NCI-H1048 (cell line): ENCODE results near the gene RSPRY1.
A peak's percentile ranks its signal among the peaks of the same experiment; 100 is the strongest.

ENCODE experiments used
- DNase-seq: peaks from one replicate; lab custom pipeline; 2025; lab: John Stamatoyannopoulos, UW

The RSPRY1 gene

DNA sequence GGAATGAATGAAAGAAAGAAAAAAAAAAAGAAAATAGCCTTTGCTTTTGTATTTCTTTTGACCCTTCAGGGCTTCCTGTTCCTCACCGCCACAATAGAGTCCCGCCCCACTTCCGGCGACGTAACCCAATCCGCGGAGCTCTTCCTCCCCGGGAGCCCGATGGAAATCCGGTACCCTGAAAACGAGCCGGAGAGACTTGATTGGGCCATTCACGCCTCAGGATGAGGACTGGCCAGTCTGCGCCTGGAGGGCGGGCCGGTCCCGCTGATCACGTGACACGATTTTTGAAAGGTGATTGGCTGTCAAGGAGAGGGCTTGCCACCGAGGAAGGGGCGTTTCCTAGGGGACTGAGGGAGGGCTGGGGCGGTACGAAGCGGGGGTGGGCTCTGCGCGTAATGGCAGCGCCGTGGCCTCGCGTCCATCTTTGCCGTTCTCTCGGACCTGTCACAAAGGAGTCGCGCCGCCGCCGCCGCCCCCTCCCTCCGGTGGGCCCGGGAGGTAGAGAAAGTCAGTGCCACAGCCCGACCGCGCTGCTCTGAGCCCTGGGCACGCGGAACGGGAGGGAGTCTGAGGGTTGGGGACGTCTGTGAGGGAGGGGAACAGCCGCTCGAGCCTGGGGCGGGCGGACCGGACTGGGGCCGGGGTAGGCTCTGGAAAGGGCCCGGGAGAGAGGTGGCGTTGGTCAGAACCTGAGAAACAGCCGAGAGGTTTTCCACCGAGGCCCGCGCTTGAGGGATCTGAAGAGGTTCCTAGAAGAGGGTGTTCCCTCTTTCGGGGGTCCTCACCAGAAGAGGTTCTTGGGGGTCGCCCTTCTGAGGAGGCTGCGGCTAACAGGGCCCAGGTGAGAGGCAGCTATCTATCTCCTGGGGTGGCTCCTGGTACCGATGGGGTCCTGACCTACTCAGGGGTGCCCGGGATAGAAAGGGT is at the start of gene RSPRY1, which contains the start of gene PSME3IP1:
RSPRY1 (plus strand) TSS at position 385 of the 927 bp plus-strand sequence. CDS start 18,330 bp downstream, outside the sequence.
PSME3IP1 (minus strand) TSS at position 95 of the 927 bp plus-strand sequence. CDS start 12,185 bp downstream, outside the sequence.
- peak; percentile 88 for DNase-seq

DNA sequence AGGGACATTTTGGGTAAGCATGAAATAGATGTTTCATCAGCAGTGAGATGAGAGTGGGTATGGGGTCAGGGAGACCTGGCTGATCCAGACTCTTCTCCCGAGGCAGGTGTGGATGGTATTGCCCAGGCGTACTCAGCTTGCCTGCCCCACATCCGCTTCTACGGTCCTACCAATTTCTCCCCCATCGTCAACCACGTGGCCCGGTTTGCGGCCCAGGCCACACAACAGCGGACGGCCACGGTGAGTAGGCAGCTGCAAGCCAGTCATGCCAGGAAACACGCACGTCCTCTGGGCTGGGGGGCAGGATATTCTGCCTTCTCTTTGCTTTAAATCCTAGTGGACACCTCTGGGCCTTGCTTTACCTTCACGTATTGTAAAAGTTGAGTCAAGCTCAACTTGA is 49.1 kb upstream of the RSPRY1 start:
- DNase-seq = no peak

DNA sequence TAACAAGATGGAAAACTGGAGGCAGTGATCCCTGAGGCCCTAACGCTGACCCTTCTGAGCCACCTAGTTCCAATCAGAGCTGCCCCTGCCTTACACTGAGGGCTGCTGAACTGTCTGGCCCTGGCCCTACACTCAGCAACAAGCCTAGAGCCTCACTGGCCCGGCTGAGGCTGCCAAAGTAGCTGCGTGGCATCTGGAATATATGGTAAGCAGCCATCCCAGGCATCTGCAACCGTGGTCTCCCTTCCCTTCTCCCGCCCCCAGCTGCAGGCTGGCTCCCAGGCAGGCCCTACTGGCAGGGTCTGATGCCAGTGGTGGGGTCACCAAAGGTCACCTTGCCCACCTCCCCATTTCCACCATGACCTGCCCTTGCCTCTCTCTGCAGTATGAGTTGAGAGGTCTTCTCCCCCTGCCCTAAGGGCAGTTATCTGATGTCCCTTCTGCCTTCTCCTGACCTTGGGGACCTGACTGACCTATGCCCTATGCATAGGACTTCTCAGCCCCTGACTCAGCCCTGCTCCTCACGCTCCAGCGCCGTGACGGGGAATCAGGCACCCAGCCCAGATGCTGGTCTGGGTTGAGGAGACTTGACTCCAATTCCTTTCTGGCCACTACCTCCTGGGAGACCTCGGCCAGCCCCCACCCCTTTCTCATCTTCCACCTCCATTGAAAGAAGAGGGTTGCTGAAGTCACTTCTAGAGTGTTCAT is 48.4 kb upstream of the RSPRY1 start:
- DNase-seq = no peak

DNA sequence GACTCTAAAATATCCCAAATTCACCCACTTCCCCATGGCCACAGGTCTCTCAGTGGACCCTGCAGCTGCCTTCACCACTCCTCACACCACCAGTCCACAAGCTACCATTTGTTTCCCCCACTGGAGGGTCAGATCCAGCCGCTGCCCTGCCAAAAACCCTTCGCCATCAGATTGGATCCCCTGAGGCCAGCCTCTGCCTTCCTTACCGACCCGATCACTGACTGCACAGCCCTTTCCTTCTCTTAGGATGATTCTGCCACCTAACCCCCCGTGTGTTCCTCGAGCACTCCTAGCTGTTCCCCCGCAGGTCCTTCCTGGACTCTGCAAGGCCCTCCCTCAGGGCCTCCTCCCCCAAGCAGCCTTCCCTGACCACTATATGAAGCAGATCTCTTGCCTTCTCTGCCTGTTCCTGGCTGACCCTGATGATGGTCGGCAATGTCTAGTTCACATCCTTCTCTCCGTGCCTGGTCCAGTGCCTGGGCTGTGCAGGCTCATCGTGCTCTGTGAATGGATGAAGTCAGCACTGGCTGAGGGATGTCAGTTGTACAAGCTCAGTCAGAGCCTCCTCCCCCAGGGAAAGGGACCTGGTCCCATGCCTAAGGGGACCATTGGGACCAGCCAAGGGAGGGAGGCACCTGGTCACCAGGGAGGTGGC is 47.7 kb upstream of the RSPRY1 start:
- DNase-seq = no peak

DNA sequence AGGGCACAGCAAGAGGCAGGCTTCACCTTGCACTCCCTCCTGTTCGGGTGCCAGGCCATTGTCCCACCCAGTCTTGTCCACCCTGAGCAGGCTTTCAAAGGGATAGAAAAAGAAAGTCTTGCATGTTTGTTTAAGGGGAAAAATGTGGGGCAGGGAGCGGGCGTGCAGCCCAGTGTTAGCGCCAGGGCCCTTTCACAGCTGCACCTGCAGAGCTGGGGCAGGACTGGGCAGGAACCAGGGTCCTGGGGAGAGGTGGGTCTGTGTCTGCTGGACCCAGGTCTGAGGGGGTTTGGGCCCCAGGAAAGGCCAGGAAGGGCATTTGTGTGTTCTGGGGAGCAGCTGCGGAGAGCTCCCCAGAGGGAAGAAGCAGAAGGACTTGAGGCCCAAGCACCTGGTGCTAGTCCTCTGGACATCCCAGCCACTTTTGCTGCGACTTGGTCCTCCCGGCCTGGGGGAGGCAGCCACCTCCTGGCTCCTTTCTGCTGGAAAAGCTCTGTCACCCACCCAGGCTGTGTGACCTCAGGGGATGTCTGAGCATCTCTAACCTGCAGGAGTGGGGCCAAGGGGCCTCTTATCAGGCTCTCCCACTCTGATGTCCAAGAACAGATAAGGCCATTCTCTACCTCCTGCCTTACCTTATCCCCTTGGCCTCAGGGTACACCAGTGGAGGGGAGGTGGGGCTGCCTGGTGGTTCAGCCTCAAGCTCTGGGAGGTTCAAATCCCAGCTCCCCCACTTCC is 45.0 kb upstream of the RSPRY1 start:
- no peak for DNase-seq

DNA sequence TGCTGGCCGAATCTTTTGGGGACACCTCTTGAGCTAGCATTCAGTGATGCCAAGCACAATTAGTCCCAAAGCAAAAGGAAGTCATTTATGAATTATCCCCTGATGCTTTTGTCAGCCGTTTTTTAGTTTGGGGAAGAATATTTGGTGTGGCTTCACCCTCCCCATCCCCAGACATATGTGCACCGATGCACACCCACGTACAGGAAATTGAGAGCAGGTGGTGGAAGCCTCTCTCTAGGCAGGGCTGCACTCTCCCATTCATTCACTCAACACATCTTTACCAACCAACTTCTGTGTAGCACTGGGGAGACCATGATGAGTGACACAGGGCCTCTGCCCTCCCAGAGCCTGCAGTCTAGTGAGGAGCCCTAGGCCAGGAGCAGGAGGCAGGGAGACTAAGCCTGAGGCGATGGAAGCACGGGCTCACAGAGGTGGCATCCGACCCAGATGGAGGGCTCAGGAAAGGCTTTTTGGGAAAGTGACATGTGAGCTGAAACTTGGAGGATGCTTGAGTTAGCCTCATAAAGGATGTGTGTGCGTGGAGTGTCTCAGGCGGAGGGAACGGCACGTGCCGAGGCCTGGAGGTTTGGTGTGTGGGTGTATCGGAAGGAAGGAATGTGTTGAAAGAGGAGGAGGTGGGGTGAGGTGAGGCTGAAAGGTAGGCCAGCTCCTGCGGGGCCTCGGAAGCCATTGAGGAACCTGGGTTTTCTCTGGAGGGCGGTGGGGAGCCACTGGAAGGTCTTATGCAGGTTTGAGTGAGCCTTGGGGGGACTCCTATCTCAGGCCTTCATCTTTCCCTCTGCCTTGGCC is 44.1 kb upstream of the RSPRY1 start:
- no peak for DNase-seq

DNA sequence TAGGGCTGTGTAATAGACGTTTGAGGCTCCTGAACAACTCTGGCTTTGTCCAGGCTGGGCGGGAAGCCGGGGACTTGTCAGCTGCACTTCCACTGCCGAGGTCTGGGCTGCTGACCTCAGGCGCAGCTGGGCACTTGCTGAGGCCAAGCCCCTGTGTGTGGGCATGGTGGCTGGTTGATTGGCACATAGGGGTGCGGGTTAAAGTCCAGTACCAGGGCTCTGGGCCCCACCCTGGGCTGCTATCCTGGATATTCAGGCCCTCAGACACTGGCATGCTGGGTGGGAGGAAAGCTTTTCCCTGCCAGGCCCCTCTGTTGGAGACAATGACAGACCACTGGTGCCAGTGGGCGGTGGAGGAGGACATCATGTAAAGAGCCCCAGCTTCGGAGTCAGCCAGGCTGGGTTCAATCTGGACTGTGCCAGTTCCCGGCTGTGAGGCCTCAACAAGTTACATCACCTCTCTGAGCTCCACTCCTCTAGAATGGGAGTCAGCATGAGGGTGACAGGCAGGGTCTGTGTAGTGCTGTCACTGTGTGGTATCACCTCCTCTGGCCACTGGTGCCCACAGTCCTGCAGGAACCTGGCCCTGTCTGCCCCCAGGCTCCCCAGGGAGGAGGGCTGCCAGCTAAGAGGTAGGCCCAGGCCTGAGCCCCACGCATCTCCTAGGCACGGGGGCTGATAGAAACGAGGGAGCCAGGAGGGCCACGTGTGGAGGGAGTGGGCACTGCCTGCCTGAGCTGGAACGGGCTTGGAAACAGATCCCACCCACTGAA is 42.8 kb upstream of the RSPRY1 start:
- DNase-seq = no peak

DNA sequence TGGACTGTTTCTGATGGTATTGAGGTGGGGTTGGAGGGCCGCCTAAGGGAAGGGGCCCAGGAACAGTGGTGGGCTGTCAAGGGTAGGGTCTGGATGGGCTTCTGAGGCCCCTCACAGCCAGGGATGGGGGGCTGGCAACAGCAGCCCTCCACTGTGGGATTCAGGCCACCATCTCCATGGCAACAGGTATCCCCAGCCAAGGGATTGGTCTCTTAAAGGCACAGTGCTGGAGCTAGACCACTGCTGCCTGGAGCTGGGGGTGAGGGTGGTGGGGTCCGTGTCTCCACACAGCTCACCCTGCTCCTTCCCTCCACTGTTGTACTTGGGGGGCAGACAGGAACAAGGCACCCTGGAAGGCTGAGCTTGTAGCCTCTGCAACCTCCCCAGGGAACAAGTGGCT is 42.1 kb upstream of the RSPRY1 start:
- no peak for DNase-seq

DNA sequence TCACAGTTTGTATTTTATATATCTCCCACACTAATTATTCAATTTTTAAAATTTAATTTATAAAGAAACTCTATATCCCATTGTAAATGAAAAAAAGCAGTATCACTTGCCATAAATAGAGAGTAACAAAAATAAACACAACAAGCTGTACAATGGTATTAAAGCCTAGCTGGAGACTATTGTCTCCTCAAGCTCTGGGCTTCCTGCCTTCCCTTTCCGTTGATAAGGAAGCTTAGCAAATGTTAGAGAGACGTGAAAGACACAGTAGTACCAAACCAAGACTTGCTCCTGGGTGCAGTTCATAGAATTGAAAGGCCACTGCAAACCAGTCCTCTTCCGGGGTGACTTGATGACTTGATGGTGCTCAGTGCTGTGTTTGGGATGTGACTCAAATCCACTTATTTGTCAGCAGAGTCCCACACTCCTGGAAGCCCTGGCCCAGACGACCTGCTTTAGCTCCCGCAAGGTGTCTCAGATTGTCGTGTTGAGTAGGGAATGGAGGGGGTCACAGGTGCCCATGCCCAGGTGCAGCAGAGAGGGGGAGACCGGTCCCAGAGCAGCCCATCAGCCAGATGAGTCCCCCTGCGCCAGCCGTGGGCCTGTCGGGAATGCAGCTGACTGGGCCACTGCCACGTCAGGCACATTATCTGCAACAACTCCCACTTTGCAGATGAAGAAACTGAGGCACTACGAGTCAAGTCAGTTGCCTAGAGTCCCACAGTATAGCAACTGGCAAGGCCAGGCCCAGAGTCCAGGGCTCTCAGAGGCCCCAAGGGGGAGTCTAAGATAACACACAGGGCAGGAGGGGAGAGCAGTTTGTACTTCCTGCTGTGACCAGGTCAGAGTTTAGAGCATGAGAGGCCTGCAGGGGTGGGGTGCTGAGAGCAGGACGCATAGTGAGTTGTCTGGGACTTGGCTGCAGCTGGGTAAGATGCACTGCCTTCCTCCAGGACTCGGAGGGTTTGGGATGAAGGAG is 40.8 kb upstream of the RSPRY1 start:
- no peak for DNase-seq

DNA sequence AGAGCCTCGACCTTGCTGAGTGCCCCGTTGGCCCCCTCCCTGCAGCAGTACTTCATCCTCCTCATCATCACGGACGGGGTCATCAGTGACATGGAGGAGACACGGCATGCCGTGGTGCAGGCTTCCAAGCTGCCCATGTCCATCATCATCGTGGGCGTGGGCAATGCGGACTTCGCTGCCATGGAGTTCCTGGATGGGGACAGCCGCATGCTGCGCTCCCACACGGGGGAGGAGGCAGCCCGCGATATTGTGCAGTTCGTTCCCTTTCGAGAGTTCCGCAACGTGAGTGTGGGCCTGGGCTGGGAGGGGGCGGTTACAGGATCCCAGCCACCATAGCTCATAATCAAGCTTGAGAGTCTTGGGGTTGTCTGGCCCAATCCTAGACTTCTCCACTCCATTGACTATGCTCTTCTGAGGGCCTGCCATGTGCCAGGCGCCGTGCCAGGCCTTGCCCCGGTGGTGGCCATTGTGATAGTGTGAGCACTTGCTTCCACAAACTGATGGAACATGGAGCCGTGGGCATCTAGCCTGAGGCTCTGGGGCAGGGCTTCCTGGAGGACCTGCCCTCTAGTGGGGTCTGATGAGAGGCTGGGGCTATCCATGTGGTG is 40.0 kb upstream of the RSPRY1 start:
- DNase-seq = no peak

DNA sequence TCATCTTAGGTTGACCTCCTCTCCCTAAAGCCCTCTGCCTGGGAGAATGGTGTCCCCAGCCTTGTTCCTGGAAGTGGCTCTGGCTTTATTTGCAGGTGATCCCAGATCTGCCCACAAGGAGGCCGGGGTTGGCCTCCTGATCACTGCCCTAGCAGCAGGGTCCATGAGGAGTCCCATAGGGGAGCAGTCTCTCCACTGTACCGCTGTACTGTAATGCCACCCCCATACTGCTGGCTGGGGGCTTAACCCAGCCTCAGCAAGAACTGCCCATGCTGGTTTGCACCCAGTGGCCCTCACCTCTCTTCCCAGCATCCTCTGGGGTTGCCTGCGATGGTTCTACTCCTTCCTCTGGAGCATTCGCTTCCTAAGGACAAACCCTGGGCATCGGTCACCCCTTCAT is 39.4 kb upstream of the RSPRY1 start:
- DNase-seq = no peak

DNA sequence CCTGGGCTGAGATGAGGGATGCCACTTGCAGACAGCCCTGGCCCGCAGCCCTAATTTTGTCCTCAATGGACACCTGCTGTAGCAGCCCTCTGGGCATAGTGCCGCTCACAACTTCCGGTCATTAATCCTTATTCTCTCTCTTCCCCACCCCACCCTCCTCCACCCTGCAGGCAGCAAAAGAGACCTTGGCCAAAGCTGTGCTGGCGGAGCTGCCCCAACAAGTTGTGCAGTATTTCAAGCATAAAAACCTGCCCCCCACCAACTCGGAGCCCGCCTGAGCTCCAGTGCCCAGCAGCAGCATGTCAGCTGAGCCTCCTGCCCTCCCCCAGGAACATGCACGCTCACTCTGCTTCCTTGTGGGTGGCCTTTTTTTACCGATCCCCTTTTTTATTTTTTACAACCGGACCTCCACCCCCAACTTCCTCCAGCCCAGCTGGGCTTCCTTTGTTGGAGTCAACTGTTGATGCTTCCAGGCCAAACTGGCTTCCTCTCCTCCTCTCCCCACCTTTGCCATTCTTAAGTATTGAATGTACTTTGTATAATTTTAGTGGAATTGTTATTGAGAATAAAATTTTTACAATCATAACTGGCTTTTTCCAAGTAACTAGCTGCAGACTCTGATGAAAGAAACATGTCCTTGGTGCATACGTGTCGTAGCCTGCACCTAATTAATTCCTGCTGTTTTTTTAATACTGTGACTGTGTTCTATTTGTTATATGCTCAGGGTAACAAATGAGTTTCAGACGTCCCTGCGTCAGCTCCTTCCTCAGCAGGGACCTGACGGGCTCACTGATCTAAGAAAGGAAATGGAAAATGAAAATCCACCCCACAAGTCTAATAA is 38.5 kb upstream of the RSPRY1 start:
- DNase-seq = no peak

DNA sequence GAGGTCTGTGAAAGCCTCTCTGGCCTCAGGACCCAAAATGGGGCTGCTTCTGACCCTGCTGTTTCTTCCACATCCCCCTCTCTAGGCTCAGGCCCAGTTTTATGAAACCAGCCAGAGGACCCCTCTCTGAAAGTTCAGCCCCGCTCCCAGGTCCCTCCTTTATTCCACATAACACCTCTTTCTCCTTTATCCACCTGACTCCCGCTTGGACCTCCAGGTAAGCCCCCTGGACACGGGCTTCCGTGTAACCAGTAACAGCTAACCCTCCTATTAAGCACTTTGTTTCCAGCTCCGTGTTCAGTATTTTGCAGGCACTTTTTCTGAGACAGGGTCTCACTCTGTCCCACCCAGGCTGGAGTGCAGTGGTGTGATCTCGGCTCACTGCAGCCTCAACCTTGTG is 37.6 kb upstream of the RSPRY1 start:
- no peak for DNase-seq

DNA sequence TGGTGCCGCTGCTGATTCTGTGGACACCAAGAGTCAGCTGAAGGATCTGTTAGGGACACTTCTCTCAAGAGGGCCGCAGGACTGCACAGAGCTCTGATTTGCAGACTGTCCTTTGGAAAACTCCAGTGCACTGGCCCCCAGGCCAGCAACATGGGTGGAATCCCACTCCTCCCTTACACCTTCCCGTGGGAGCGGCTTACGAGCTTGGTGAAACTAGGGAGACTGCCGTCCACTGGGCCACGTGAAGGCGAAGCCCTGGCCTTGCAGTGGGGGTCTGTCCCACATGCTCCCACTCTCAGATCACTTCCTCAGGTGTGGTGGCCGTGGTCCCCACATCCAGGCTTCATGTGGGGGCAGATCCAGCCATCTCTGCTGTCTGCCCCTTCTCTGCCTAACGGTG is 36.7 kb upstream of the RSPRY1 start:
- DNase-seq = no peak

DNA sequence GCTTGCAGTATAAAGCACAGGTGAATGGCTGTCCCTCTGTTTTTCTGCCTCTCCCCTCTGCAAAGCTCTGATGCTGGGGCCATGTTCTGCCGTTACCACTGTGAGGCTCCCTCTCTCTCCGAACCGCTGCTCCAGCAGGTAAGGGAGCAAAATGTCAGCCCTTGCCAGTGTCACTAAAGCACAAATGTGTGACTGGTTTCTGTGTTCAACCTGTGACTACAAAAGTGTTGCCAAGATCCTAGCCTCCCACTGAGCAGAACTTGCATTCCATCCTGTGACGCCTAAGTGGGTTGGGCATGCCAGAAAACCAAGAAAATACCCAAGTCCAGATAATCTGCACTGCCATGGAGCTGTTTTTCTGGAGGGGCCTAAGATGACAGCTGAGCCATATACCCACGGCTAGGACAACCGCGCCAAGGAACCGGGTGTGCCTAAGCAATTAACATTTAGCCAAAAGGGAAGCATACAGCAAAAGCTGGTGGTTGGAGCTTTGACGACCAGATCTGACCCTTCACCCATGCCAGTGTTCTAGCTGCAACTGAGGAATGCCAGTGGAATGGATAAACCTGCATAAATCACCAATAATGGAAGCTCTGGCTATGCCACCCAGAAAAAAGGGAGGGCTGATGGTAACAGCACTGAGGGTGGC is 35.3 kb upstream of the RSPRY1 start:
- no peak for DNase-seq

DNA sequence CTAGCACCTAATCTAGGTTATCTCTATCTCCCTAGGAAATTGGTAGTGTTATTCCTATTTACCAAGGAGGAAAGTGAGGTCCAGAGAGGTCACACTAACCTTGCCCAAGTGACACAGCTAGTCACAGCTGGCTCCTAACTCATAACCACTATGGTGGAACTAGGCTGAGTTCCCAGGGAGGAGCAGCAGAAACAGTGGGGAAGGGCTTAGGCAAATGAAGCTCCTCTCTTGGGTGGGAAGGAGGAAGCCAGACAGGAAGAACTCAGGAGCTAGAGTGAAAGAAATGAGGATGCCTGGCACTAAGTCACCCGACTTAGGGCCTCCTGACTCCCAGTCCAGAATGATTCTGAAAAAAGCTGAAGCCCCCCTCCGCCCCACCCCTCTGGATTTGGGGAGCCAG is 34.8 kb upstream of the RSPRY1 start:
- no peak for DNase-seq
